AG04450 (cell line): ENCODE measurements around the gene MID1IP1. TPM values are rescaled to one million over a fixed set of nuclear protein-coding genes. Genes with fewer than 3 reads are reported as not detected.

Experiments
- CTCF ChIA-PET: fragments of 300-600, 350-600 bp; formaldehyde crosslinking; extraction: SDS; loops from one replicate; lab custom pipeline; 2022; ENCODE audit warnings: antibody characterized with exemption, inconsistent platforms; lab: Charles Lee
- POLR2A ChIA-PET: fragments of 350-600 bp; formaldehyde crosslinking; extraction: SDS; loops from one replicate; lab custom pipeline; 2021; ENCODE audit warnings: antibody characterized with exemption, inconsistent platforms; lab: Yijun Ruan, JAX
- DNase-seq: peaks from one replicate; pipeline ENCODE4 v3.0.0-alpha.2; 2011; ENCODE audit warnings: low read depth, low spot score
- H3K27ac ChIP-seq: one replicate; pipeline ENCODE4 v1.5.1; 2012; ENCODE audit warnings: low read depth, low read length, control low read depth
- H3K27me3 ChIP-seq: one replicate; pipeline ENCODE4 v1.6.0; 2012; ENCODE audit warnings: low read length; ENCODE audit not compliant: control insufficient read depth, insufficient read depth
- H3K4me3 ChIP-seq: 2 replicates; pipeline ENCODE4 v1.5.1; 2011; ENCODE audit warnings: mild to moderate bottlenecking, low read depth, low read length, control low read depth
- H3K9me3 ChIP-seq: 2 replicates; pipeline ENCODE4 v1.5.1; 2012; ENCODE audit warnings: low read length; ENCODE audit not compliant: control insufficient read depth, insufficient read depth
- CTCF ChIP-seq: IDR thresholded peaks from 2 replicates; pipeline ENCODE4 v1.5.1; 2011; ENCODE audit warnings: low read depth, low read length, control low read depth, inconsistent platforms
- polyA plus RNA-seq: library from polyadenylated mRNA; depleted of rRNA; stranded (reverse); fragments of >200 nt; gene quantifications from 2 replicates; pipeline ENCODE4 v1.2.3, GENCODE V29; 2011; rRNA removed

MID1IP1 gene
- polyA plus RNA-seq, 1 experiment = 31.3 TPM

GRCh38 chrX:38848671-38849455 is 47.6 kb downstream of the MID1IP1 start:
- CTCF ChIA-PET = no interaction called here
- TF ChIP-seq CTCF = no peak

GRCh38 chrX:38850807-38851544 is 49.7 kb downstream of the MID1IP1 start:
- H3K4me3 ChIP-seq = no peak overlapping the region
- H3K27me3 ChIP-seq = no peaks in the 10 kb centered on the region
- POLR2A ChIA-PET = no interaction called here
- H3K9me3 ChIP-seq = no peaks in the 10 kb centered on the region
- DNase-seq = no peak
- CTCF ChIA-PET = no interaction called here
- TF ChIP-seq CTCF = no peak
- no peak overlapping the region for H3K27ac ChIP-seq

More at GRCh38 chrX:38848671-38849455, 47.6 kb downstream of the MID1IP1 start:
- H3K27me3 ChIP-seq = no peaks in the 10 kb centered on the region
- no peaks in the 10 kb centered on the region for H3K9me3 ChIP-seq
- DNase-seq = no peak
- H3K27ac ChIP-seq = no peak overlapping the region
- POLR2A ChIA-PET = no interaction called here
- no peak overlapping the region for H3K4me3 ChIP-seq

DNA sequence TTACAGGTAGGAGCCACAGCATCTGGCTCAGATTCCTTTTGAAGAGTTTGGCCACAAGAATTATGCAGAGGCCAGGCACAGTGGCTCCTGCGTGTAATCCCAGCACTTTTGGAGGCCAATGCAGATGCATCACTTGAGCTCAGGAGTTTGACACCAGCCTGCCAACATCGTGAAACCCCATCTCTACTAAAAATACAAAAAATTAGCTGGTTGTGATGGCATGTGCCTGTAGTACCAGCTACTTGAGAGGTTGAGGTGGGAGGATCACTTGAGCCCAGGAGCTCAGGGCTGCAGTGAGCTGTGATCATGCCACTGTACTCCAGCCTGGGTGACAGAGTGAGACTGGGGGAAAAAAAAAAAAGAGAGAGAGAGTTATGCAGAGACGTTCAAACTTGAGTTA is 53.0 kb downstream of the MID1IP1 start:
- CTCF ChIA-PET = no interaction called here

More for the DNA sequence above, 53.0 kb downstream of the MID1IP1 start:
- Histone ChIP-seq H3K4me3 (no peak overlapping the region), H3K9me3 (no peaks in the 10 kb centered on the region), H3K27me3 (no peaks in the 10 kb centered on the region), H3K27ac (no peak overlapping the region)
- TF ChIP-seq CTCF = no peak
- DNase-seq = no peak
- POLR2A ChIA-PET = no interaction called here

Other genes starting within 250 kb of the MID1IP1 start
- 0.07 TPM in 1 of 2 replicates, not detected in the other for gene TSPAN7, start 239.9 kb upstream of the MID1IP1 start, polyA plus RNA-seq